Measurements from ENCODE around the gene VPS51. TPM values are rescaled to one million over a fixed set of nuclear protein-coding genes. Genes with fewer than 3 reads are reported as not detected.

The VPS51 gene
- total RNA-seq, 1 experiment from 2014 or later, result 89.5 TPM

DNA sequence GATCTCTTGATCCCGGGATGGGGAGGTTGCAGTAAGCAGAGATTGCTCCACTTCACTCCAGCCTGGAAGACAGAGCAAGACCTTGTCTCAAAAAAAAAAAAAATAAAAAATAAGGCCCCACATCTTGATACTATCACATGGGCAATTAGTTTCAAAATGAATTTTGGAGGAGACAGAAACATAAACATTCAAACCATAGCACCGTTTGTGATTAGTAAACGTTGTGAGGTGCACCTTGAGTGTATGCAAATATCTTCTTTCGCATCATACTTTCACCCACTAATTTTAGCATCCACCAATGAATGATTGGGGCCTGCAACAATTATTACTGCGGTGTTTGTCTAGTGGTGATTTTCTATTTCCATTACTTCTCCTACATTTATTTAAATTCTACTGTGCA is 63.0 kb downstream of the VPS51 start:
- H3K79me2 ChIP-seq (ENCODE audit: insufficient read depth, low read length), result no peaks in the 10 kb centered on the region
- no peaks in the 10 kb centered on the region for H3K36me3 ChIP-seq (ENCODE audit: control insufficient read depth in 1 of 2, insufficient read depth in 2 of 2, low read length in 2 of 2)
- no peak for TF ChIP-seq POLR2AphosphoS5 (IDR thresholded peaks at IDR 0.05; ENCODE audit: low read depth, low read length)
- TF ChIP-seq, protein P1, sequence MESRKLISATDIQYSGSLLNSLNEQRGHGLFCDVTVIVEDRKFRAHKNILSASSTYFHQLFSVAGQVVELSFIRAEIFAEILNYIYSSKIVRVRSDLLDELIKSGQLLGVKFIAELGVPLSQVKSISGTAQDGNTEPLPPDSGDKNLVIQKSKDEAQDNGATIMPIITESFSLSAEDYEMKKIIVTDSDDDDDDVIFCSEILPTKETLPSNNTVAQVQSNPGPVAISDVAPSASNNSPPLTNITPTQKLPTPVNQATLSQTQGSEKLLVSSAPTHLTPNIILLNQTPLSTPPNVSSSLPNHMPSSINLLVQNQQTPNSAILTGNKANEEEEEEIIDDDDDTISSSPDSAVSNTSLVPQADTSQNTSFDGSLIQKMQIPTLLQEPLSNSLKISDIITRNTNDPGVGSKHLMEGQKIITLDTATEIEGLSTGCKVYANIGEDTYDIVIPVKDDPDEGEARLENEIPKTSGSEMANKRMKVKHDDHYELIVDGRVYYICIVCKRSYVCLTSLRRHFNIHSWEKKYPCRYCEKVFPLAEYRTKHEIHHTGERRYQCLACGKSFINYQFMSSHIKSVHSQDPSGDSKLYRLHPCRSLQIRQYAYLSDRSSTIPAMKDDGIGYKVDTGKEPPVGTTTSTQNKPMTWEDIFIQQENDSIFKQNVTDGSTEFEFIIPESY (IDR thresholded peaks at IDR 0.05; ENCODE audit: extremely low read depth, insufficient replicate concordance, low read length), result no peak
- TF ChIP-seq POLR2A (IDR thresholded peaks at IDR 0.05; ENCODE audit: borderline replicate concordance, extremely low read depth, insufficient read depth, insufficient read length), result no peak
- TF ChIP-seq, protein P2, sequence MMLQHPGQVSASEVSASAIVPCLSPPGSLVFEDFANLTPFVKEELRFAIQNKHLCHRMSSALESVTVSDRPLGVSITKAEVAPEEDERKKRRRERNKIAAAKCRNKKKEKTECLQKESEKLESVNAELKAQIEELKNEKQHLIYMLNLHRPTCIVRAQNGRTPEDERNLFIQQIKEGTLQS (IDR thresholded peaks at IDR 0.05), result no peak
- TF ChIP-seq FOSL1 (IDR thresholded peaks at IDR 0.05; ENCODE audit: low read depth), result no peak
- TF ChIP-seq, protein P3, sequence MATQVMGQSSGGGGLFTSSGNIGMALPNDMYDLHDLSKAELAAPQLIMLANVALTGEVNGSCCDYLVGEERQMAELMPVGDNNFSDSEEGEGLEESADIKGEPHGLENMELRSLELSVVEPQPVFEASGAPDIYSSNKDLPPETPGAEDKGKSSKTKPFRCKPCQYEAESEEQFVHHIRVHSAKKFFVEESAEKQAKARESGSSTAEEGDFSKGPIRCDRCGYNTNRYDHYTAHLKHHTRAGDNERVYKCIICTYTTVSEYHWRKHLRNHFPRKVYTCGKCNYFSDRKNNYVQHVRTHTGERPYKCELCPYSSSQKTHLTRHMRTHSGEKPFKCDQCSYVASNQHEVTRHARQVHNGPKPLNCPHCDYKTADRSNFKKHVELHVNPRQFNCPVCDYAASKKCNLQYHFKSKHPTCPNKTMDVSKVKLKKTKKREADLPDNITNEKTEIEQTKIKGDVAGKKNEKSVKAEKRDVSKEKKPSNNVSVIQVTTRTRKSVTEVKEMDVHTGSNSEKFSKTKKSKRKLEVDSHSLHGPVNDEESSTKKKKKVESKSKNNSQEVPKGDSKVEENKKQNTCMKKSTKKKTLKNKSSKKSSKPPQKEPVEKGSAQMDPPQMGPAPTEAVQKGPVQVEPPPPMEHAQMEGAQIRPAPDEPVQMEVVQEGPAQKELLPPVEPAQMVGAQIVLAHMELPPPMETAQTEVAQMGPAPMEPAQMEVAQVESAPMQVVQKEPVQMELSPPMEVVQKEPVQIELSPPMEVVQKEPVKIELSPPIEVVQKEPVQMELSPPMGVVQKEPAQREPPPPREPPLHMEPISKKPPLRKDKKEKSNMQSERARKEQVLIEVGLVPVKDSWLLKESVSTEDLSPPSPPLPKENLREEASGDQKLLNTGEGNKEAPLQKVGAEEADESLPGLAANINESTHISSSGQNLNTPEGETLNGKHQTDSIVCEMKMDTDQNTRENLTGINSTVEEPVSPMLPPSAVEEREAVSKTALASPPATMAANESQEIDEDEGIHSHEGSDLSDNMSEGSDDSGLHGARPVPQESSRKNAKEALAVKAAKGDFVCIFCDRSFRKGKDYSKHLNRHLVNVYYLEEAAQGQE (IDR thresholded peaks at IDR 0.05; ENCODE audit: low read depth), result no peak
- TF ChIP-seq, protein P4, sequence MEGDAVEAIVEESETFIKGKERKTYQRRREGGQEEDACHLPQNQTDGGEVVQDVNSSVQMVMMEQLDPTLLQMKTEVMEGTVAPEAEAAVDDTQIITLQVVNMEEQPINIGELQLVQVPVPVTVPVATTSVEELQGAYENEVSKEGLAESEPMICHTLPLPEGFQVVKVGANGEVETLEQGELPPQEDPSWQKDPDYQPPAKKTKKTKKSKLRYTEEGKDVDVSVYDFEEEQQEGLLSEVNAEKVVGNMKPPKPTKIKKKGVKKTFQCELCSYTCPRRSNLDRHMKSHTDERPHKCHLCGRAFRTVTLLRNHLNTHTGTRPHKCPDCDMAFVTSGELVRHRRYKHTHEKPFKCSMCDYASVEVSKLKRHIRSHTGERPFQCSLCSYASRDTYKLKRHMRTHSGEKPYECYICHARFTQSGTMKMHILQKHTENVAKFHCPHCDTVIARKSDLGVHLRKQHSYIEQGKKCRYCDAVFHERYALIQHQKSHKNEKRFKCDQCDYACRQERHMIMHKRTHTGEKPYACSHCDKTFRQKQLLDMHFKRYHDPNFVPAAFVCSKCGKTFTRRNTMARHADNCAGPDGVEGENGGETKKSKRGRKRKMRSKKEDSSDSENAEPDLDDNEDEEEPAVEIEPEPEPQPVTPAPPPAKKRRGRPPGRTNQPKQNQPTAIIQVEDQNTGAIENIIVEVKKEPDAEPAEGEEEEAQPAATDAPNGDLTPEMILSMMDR (IDR thresholded peaks at IDR 0.05 in 2 of 3, conservative IDR thresholded peaks at IDR 0.05 in 1 of 3; ENCODE audit: borderline replicate concordance in 1 of 3, insufficient read depth in 1 of 3, low read depth in 2 of 3, low read length in 2 of 3), result no peak
- TF ChIP-seq TCF7L2 (IDR thresholded peaks at IDR 0.05; ENCODE audit: borderline replicate concordance, extremely low read depth, insufficient read depth, insufficient read length), result no peak
- CTCF ChIA-PET, result no interaction called here
- H3K4me1 ChIP-seq (ENCODE audit: control insufficient read depth in 1 of 2, insufficient read depth in 2 of 2, low read length in 2 of 2), result no peaks in the 10 kb centered on the region
- no peak overlapping the region for H3K27ac ChIP-seq (ENCODE audit: low read depth, low read length)
- POLR2A ChIA-PET, result interaction anchor here (1.1 kb wide), 1 partner anchor 11 kb away, joined by 3 read pairs; the partner anchor contains the start of gene SPDYC
- H3K4me3 ChIP-seq (replicated peaks in 1 of 2; ENCODE audit: low read depth in 1 of 2, low read length in 2 of 2), result no peak overlapping the region
- ATAC-seq, result no peak
- no peak overlapping the region for H3K4me2 ChIP-seq (ENCODE audit: low read length)
- H3K9ac ChIP-seq (ENCODE audit: low read length), result no peak overlapping the region
- DNase-seq (ENCODE audit: low read depth, low spot score), result no peak
- H2AFZ ChIP-seq (ENCODE audit: low read depth, low read length, poor library complexity, severe bottlenecking), result no peak overlapping the region
- BruUV-seq (replicated peaks), result no TSS peak
- no peaks in the 10 kb centered on the region for H3K9me2 ChIP-seq (ENCODE audit: insufficient read depth)
- H4K20me1 ChIP-seq (ENCODE audit: insufficient read depth), result no peaks in the 10 kb centered on the region
- intact Hi-C loops (cut with micrococcal nuclease), result no loop called here
- no peaks in the 10 kb centered on the region for H3K9me3 ChIP-seq (ENCODE audit: control insufficient read depth in 1 of 2, insufficient read depth in 1 of 2, low read depth in 1 of 2, low read length in 2 of 2)
- RAD21 ChIA-PET (ENCODE audit: low non-redundant PET in 1 of 2, low total read pairs in 2 of 2, uncharacterized antibody in 2 of 2, unreplicated experiment in 2 of 2), result no interaction called here
- H3K27me3 ChIP-seq (ENCODE audit: insufficient read depth, low read length), result no peaks in the 10 kb centered on the region

All from HCT116 (cell line).